Activated CD4-positive, alpha-beta memory T cell treated with anti-CD3 and anti-CD28 coated beads, Interleukin-2, amount 10 ng/mL, durations not matched to agents 7 days and 5 days (primary cell): ENCODE results near the gene FUT7. TPM values are rescaled to one million over a fixed set of nuclear protein-coding genes. Genes with fewer than 3 reads are reported as not detected.

Experiments used
- CTCF ChIA-PET: fragments of 350-600 bp; sonication (Branson Sonifier 250); formaldehyde crosslinking; loops from one replicate; lab custom pipeline; 2021; ENCODE audit warnings: antibody characterized with exemption, inconsistent platforms; lab: Charles Lee
- POLR2A ChIA-PET: fragments of 350-600 bp; sonication (Branson Sonifier 250); formaldehyde crosslinking; loops from one replicate; lab custom pipeline; 2021; ENCODE audit warnings: antibody characterized with exemption; lab: Charles Lee
- DNase-seq: peaks from one replicate; pipeline ENCODE4 v3.0.0-alpha.2; 2020
- H3K27ac Mint-ChIP-seq: one replicate; pipeline ENCODE4 v1.8.0; 2021; ENCODE audit warnings: mild to moderate bottlenecking, mixed read lengths
- H3K27me3 Mint-ChIP-seq: one replicate; pipeline ENCODE4 v1.8.0; 2021; ENCODE audit warnings: mixed read lengths
- H3K36me3 Mint-ChIP-seq: one replicate; pipeline ENCODE4 v1.8.0; 2021; ENCODE audit warnings: low read depth, mixed read lengths
- H3K4me1 Mint-ChIP-seq: one replicate; pipeline ENCODE4 v1.8.0; 2021; ENCODE audit warnings: mixed read lengths
- H3K4me3 Mint-ChIP-seq: one replicate; pipeline ENCODE4 v1.8.0; 2021; ENCODE audit warnings: mild to moderate bottlenecking, mixed read lengths
- H3K9me3 Mint-ChIP-seq: one replicate; pipeline ENCODE4 v1.8.0; 2021; ENCODE audit warnings: mixed read lengths
- total RNA-seq, 2 experiments: library from RNA; stranded (reverse); gene quantifications; one replicate each; pipeline ENCODE4 v1.2.3, GENCODE V29; 2021

FUT7 gene
- total RNA-seq, 2 experiments from 2014 or later: 9.9 to 10.4 TPM

DNA sequence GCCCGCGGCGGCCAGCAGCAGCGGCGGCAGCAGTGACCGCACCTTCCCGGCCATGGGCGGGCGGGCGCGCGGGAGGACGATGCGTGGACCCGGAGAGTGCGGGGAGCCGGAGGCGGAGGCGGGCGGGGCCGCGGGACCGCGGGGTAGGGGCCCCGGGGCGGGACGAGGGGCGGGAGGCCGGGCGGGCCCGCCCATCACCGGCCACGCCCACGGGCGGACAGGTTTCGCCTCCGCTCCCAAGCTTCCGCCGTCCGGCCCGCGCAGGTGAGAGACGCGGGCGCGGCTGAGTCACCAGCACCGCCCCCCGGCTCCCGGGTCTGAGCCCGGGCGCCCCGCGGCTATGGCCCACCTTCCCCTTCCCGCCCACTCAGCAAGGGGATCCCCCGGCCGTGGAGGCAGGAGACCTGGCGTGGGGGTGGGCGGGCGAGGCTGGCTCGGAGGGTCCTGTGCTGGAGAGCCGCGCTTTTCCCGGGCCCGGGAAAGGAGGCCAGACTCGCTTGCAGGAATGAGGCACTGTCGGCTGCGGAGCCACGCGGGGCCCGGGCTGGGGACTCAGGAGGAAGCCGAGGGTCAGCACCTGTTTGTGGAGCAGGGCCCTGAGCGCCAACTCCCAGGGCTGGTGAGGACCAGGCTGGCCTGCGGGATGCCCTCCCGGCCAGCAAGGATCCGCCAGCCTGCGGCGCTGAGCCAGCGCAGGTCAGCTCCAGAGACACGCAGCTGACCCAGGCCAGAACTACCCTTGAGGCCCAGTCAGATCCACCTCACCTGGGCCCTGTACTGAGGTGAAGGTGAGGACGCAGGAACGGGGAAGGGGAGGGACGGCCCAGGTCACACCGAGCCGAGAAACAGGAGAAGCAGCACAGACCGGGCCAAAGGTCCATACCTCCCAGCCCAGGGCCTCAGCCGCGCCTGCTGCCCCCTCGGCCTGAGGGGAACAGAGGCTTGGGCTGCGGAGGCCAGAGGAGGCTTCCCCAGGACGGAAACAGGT is 22.4 kb upstream of the FUT7 start, which contains the start of gene ENTPD2:
Gene ENTPD2, minus strand, starts transcription at position 118 of the 988 bp plus-strand sequence. Its CDS starts 64 bp downstream, at position 54.
- no peak within 1 kb of the TSS for H3K27ac Mint-ChIP-seq
- CTCF ChIA-PET: interaction anchor here (1.9 to 2.1 kb wide), 2 partner anchors 8 to 13 kb away, joined by 10 to 12 read pairs; partner anchors contain the start of gene NPDC1
- H3K9me3 Mint-ChIP-seq: no peaks in the 10 kb centered on the region
- peak; percentile 55 for DNase-seq
- no peaks in the 10 kb centered on the region for H3K36me3 Mint-ChIP-seq
- peaks cover 6% of the 10 kb centered on the region for H3K4me1 Mint-ChIP-seq
- H3K27me3 Mint-ChIP-seq: peaks cover 27% of the 10 kb centered on the region
- no peak within 1 kb of the TSS for H3K4me3 Mint-ChIP-seq
- POLR2A ChIA-PET: interaction anchor here (1.1 to 1.6 kb wide), 2 partner anchors 15 to 23 kb away, joined by 4 to 5 read pairs; partner anchors contain the start of gene UAP1L1

DNA sequence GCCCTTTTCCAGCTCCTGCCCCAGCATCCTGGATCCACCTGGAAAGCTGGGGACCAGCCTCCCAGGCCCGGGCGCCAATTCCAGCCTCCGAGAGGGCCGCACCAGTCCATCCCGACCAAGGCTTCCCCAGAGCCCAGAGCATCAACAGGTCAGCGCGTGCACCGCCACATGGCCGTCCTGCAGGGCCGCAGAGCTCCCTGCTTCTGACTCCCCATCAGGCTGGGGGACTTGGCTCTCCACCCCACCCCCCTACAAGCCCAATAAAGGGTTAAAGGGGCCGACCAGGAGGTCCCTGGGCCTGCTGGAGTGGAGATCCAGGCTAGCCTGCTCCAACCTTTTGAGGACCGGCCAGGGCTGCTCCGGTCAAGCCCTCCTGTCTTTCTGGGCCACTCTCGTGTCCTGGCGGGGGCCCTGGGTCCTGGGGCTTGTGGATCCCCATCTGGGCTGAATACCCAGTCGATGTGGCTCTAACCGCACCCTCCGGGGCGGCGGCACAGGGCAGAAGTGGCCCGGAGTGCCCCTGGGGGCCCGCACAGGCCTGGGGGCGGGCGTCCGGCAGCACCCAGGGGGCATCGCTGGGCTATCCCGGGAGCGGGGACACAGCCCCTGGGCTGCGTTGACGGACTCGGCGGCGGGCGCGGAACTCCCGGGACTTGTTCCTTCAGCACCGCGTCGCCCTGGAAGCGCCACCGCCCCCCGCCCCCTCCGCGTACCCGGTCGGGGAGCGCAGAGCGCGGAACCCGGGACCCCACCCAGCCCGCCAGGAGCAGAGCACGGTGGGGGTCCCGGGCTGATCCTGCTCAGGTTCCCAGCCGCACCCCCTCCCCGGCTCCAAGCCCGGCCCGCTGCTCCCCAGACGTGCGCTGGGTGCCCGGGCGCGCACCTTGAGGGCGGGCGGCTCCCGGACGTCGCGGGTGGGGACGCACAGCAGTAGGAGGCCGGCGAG is 21.4 kb upstream of the FUT7 start:
- CTCF ChIA-PET: interaction anchor here (1.1 to 2.3 kb wide), 2 partner anchors 14 to 184 kb away, joined by 4 to 9 read pairs; no protein-coding TSS in a partner anchor
- POLR2A ChIA-PET: interaction anchor here (0.9 kb wide), 1 partner anchor 18 kb away, joined by 3 read pairs; no protein-coding TSS in a partner anchor
- Mint-ChIP-seq H3K27me3 (peaks cover 27% of the 10 kb centered on the region), H3K36me3 (no peaks in the 10 kb centered on the region), H3K27ac (no peak overlapping the region), H3K9me3 (no peaks in the 10 kb centered on the region), H3K4me3 (no peak overlapping the region), H3K4me1 (peaks cover 6% of the 10 kb centered on the region)
- no peak for DNase-seq

DNA sequence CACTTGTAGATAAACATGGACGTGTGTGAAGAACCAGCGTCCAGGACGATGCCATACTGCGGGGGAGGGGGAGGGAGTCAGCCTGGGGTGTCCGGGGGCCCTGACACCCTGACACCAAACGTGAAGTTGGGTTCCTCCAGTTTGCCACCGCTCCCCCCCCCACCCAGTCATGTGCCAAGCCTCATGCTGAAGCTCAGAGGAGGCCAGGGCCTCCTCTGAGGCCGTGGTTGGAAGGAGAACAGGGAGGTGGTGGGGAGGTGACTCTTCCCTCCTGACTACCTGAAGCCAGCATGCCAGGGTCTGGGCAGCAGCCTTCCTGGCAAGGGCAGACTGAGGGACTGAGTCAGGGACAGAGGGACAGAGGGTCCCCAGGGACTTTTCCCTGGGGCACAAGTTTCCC is 20.4 kb upstream of the FUT7 start:
- H3K9me3 Mint-ChIP-seq: no peaks in the 10 kb centered on the region
- H3K36me3 Mint-ChIP-seq: no peaks in the 10 kb centered on the region
- ChIA-PET CTCF (interaction anchor here (1.1 to 2.3 kb wide), 2 partner anchors 15 to 185 kb away, joined by 4 to 9 read pairs; no protein-coding TSS in a partner anchor), POLR2A (interaction anchor here (0.9 kb wide), 1 partner anchor 19 kb away, joined by 3 read pairs; no protein-coding TSS in a partner anchor)
- H3K4me1 Mint-ChIP-seq: peaks cover 6% of the 10 kb centered on the region
- DNase-seq: no peak
- no peak overlapping the region for H3K4me3 Mint-ChIP-seq
- no peak overlapping the region for H3K27ac Mint-ChIP-seq
- peaks cover 33% of the 10 kb centered on the region for H3K27me3 Mint-ChIP-seq

DNA sequence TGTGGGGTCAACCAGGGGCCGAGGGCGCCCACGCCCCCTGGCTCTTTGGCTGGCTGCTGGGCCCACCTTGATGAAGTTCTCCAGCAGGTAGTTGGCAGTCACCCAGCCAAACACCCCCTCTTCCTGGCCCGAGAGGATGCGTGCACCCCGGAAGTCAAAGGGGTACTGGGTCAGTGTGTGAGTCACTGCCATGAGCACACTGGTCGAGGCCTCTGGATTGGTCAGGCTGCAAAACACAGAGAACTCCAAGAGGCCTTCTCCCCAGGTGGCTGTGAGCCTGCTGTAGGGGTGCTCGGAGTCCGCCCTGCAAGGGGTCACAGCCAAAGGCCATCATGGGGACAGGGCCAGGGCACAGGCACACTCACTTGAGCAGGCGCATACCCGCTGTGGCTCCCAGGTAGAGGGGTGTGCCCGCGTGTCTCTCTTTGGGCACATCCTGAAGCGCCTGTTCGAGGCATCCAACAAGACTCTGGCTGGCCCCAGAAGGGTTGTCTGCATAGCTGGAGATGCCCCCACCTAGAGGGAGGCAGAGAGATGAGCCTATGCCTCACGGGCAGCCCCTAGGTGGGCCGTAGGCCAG is 19.3 kb upstream of the FUT7 start:
- ChIA-PET CTCF (interaction anchor here (0.6 to 2.3 kb wide), 2 partner anchors 16 to 19 kb away, joined by 3 to 9 read pairs; partner anchors contain the start of gene SAPCD2), POLR2A (no interaction called here)
- Mint-ChIP-seq H3K27ac (no peak overlapping the region), H3K4me3 (no peak overlapping the region), H3K27me3 (peaks cover 40% of the 10 kb centered on the region), H3K4me1 (peaks cover 10% of the 10 kb centered on the region), H3K9me3 (no peaks in the 10 kb centered on the region), H3K36me3 (no peaks in the 10 kb centered on the region)
- DNase-seq: no peak

DNA sequence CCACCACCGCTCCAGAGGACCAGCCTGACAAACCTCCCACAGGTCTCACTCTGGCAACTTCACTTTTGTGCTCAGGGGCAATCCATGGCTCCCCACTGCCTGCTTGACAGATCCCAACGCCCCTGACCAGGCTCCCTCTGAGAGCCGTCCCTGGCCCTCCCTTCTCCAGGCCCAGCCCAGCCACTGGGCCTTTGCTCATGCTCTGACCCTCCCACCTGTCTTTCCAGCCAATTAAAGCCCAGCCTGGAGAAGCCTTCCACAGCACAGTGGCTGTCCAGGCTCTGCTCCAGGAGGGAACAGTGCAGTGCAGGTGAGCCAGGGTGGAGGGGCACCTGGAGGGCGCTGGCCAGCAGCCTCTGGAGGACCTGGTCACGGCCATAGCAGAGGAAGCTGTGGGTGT is 18.7 kb upstream of the FUT7 start:
- no peak overlapping the region for H3K4me3 Mint-ChIP-seq
- POLR2A ChIA-PET: no interaction called here
- H3K36me3 Mint-ChIP-seq: no peaks in the 10 kb centered on the region
- CTCF ChIA-PET: interaction anchor here (2.0 kb wide), 1 partner anchor 13 kb away, joined by 7 read pairs; no protein-coding TSS in a partner anchor
- H3K27ac Mint-ChIP-seq: no peak overlapping the region
- H3K27me3 Mint-ChIP-seq: peaks cover 40% of the 10 kb centered on the region
- no peaks in the 10 kb centered on the region for H3K9me3 Mint-ChIP-seq
- no peak for DNase-seq
- H3K4me1 Mint-ChIP-seq: peaks cover 10% of the 10 kb centered on the region

DNA sequence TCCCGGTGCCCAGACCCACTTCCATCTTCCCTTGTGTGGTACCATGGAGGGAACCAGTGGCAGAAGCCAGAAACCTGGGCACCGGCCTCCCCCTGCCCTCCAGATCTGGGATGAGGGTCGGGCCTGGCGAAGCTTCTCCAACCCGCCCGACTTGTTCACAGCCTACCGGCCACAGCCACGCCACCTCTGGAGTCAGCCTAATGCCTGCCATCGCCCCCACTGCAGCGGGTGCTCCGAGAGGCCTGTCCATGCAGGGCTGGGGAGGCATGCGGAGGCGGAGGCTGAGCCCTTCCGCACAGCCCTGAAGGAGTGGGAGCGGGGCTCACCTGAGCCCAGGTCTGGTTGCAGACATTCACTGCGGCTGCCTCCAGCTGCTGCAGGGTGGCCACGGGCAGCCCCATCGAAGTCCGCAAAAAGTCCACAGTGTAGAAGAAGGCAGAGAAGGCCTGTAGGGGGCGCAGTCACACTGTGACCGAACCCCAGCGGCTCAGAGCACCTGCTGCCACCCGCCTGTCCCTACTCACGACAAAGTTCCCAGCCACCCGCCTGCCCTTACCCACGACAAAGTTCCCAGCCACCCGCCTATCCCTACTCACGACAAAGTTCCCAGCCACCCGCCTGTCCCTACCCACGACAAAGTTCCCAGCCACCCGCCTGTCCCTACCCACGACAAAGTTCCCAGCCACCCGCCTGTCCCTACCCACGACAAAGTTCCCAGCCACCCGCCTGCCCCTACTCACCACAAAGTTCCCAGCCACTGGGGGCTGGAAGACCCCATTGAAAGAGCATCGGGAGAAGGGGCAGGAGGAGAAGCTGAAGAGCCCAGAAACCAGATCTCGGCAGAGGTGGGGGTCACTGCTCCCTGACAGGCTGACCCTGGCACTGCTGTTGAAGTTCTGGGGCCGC is 17.9 kb upstream of the FUT7 start:
- no peaks in the 10 kb centered on the region for H3K9me3 Mint-ChIP-seq
- H3K27ac Mint-ChIP-seq: no peak overlapping the region
- ChIA-PET CTCF (interaction anchor here (1.7 to 2.2 kb wide), 3 partner anchors 14 to 18 kb away, joined by 7 to 11 read pairs (median 7); no protein-coding TSS in a partner anchor), POLR2A (interaction anchor here (1.2 kb wide), 1 partner anchor 14 kb away, joined by 3 read pairs; no protein-coding TSS in a partner anchor)
- H3K4me1 Mint-ChIP-seq: peaks cover 14% of the 10 kb centered on the region
- H3K36me3 Mint-ChIP-seq: no peaks in the 10 kb centered on the region
- DNase-seq: peak; percentile 75
- peaks cover 44% of the 10 kb centered on the region for H3K27me3 Mint-ChIP-seq
- no peak overlapping the region for H3K4me3 Mint-ChIP-seq

DNA sequence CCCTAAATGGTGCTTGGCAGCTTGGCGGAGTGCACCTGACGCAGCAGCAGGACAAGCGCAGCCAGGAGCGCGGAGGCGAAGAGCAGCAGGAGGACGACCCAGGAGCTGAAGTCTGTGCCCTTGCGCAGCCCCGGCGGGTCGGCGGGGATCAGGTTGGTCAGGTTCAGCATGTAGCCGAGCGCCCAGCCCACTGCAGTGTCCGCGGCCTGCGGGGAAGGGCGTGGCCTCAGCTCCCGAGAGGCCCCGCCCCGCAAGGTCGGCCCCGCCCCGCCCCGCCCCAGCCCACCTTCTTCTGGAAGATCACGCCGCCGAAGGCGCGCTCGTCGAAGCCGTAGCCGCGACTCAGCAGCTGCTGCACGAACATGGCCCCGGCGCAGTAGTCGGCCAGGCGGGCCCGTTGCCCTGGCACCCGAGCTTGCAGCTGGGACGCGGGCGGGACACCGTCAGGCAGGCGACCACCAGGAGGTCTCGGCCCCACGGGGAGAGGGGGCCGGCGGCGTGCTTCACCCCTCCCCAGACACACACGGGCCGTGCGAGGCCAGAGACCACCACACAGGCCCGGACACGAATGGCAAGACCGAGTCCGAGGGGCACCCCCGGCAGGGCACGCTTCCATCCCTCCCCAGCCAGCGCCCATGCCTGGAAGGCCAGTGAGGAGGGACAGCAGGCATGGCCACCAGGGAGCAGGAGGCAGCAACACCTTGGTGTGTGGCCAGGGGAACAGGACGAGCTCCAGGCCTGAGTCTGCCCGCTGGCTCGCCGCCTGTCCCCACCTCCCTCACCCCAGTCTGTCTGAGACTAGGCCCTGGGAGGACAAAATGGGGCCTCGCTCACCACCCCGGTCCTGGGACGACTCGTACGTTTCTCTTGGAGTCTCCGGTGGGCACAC is 17.0 kb upstream of the FUT7 start:
- Mint-ChIP-seq H3K36me3 (no peaks in the 10 kb centered on the region), H3K27ac (no peak overlapping the region), H3K27me3 (peaks cover 42% of the 10 kb centered on the region), H3K9me3 (no peaks in the 10 kb centered on the region), H3K4me3 (no peak overlapping the region), H3K4me1 (peaks cover 23% of the 10 kb centered on the region)
- DNase-seq: no peak
- POLR2A ChIA-PET: interaction anchor here (1.2 kb wide), 1 partner anchor 14 kb away, joined by 3 read pairs; no protein-coding TSS in a partner anchor
- CTCF ChIA-PET: interaction anchor here (1.7 to 2.2 kb wide), 3 partner anchors 14 to 19 kb away, joined by 7 to 11 read pairs (median 7); no protein-coding TSS in a partner anchor

DNA sequence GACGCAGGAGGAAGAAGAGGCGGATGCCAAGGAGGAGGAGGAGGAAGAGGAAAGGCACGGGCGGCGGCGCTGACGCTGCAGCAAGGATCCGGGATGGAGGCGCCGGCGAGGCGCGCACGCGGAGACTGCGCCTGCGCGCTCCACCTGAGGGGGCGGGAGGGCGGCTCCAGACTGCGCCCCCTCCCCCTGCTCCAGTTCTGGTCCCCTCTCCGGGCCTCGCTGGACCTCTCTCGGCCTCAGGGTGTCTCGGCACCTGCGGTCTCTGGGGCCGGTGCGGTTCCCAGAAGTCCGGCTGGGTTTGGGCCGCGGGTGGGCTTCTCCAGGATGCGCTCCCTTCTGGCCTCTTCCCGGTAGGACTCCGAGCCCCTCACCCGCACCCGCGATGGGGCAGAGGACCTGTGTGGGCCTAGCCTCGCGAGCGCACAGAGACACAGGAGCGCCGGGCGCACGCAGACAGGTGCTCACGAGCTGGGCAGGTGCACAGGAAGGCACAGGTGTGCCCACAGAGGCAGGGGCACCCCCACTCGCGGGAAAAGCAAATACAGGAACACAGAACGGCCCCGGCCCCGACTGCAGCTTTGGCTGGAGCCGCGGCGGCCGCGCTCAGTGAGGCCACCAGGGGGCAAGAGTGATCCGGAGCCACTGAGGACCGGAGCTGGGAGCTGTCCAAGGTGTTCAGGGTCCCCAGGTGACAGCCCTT is 14.3 kb upstream of the FUT7 start, which contains the start of gene NPDC1:
Gene NPDC1, minus strand, starts transcription at position 90 of the 700 bp plus-strand sequence. CDS start 188 bp downstream, outside the sequence.
- H3K36me3 Mint-ChIP-seq: no peaks in the 10 kb centered on the region
- peaks cover 29% of the 10 kb centered on the region for H3K4me1 Mint-ChIP-seq
- ChIA-PET POLR2A (interaction anchor here (0.9 to 1.4 kb wide), 7 partner anchors 11 to 25 kb away, joined by 3 to 7 read pairs (median 4); partner anchors contain the start of gene SAPCD2), CTCF (interaction anchor here (0.7 to 1.9 kb wide), 35 partner anchors 9 to 582 kb away, joined by 3 to 69 read pairs (median 5); partner anchors contain the start of genes AJM1, MAN1B1, PAXX and RNF208)
- DNase-seq: peak; percentile 86
- H3K27ac Mint-ChIP-seq: peak within 1 kb of the TSS; percentile 65
- peaks cover 33% of the 10 kb centered on the region for H3K27me3 Mint-ChIP-seq
- H3K9me3 Mint-ChIP-seq: no peaks in the 10 kb centered on the region
- H3K4me3 Mint-ChIP-seq: peak within 1 kb of the TSS; percentile 76

DNA sequence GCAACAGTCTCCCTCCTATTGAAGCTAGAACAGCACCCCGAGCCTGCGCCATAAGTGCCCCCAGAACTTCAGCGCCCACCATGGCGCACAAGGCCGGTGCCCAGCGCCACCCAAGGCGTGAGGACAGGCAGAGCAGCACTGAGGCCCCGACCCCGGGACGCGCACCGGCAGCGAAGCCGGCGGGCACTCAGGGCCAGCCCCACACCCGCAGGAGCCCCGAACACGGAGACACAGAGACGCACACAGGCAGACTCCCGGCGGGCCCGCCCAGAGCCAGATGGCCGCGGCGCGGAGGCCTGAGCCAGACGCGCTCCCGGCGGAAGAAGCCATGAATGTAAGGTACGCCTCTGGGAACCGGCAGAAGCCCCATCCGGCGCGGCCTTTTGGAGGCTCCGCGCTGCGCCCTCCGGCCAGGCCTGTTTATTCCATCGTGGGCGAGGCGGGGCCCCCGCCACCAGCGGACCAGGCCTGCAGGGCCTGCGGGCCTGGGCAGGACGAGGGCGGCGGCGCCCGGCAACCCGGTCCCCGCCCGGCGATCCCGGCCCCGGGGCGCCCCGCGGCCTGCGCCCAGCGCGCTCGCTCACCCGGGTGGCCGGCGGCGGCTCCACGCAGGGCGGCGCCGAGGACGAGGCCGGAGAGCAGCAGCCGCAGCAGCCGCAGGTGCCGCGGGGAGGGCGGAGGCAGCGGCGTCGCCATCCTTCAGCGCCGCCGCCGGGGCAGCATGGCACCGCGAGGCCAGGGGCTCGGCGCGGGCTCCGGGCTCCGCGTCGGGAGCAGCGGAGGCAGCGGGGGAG is 13.6 kb upstream of the FUT7 start:
- peak overlapping the region; percentile 76 for H3K4me3 Mint-ChIP-seq
- H3K4me1 Mint-ChIP-seq: peaks cover 29% of the 10 kb centered on the region
- ChIA-PET POLR2A (interaction anchor here (1.3 to 2.2 kb wide), 4 partner anchors 10 to 22 kb away, joined by 4 to 12 read pairs (median 7); no protein-coding TSS in a partner anchor), CTCF (interaction anchor here (0.6 to 2.5 kb wide), 9 partner anchors 10 to 80 kb away, joined by 3 to 69 read pairs (median 13); partner anchors contain the start of genes ABCA2, MAN1B1 and SAPCD2)
- no peak for DNase-seq
- no peaks in the 10 kb centered on the region for H3K9me3 Mint-ChIP-seq
- peak overlapping the region; percentile 65 for H3K27ac Mint-ChIP-seq
- peaks cover 31% of the 10 kb centered on the region for H3K27me3 Mint-ChIP-seq
- H3K36me3 Mint-ChIP-seq: no peaks in the 10 kb centered on the region
